ENCODE results near the gene CXorf66.
"Not testable (repeated sequence)": the region's sequence is repeated elsewhere in the genome, so short reads cannot be mapped to it uniquely, and the experiment has no call there.

Gene CXorf66, protein sequence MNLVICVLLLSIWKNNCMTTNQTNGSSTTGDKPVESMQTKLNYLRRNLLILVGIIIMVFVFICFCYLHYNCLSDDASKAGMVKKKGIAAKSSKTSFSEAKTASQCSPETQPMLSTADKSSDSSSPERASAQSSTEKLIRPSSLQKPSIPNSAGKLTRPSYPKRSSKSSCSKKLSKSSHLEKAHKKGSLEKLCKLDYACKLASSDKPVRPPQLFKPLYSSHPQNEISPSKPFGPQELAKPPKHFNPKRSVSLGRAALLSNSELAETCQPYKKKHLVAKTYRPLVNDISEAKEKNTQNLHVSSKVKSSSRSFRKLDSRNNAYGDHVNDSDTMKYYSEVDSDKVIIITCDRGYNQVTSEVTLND

DNA sequence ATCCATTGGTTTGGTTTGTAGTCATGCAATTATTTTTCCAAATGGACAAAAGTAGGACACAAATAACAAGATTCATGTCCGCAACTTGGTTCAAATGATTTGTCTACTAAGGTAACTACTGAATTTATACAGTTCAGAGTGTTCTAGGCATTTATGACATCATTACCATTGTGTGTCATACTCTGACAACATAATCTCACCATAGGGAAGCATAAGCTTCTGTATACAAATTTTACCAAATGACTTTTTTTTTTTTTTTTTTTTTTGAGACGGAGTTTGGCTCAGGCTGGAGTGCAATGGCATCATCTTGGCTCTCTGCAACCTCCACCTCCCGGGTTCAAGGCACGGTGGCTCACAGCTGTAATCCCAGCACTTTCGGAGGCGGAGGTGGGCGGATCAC is at the start of gene CXorf66:
Gene CXorf66 (minus strand): TSS at position 101 of the 400 bp plus-strand sequence. CDS start 25 bp downstream, at position 76.
- no peak for DNase-seq (ENCODE audit: low read depth)

DNA sequence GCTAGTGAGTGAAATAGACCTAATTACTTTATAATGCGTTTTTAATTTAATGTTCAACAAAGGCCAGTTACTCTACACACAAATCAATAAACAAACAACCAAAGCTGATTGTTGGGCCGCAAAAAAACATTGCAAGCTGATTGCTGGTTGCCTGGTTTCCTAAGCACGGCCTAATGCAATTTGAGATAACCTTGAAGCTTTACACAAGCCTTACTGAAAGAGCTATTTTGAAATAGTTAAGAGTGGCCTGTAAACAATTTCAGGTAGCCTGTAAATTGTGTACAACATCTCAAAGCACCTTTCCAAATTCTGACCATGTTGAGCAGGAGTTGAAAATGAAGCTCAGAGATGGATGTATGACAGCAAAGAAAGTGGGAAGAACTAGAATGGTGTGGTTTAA is 17.5 kb upstream of the CXorf66 start:
- no peak for DNase-seq (ENCODE audit: low read depth)

DNA sequence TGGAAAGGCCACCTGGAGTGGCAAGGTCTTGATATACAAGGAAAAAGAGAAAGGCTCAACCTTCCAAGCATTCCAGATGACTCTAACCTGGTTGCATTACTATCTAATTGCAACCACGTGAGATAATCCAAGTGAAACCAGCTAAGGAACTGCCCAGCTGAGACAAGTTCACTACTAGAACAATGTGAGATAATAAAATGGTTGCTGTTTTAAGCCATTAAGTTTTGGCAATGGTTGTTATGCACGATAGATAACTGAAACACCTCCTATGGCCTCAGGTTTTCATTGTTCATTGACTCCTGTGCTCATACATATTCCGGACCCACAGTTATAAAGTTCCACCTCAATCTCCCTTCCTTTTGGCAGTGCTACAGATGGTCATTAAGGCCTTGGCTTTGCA is 9.2 kb upstream of the CXorf66 start:
- no peak for DNase-seq (ENCODE audit: low read depth)

DNA sequence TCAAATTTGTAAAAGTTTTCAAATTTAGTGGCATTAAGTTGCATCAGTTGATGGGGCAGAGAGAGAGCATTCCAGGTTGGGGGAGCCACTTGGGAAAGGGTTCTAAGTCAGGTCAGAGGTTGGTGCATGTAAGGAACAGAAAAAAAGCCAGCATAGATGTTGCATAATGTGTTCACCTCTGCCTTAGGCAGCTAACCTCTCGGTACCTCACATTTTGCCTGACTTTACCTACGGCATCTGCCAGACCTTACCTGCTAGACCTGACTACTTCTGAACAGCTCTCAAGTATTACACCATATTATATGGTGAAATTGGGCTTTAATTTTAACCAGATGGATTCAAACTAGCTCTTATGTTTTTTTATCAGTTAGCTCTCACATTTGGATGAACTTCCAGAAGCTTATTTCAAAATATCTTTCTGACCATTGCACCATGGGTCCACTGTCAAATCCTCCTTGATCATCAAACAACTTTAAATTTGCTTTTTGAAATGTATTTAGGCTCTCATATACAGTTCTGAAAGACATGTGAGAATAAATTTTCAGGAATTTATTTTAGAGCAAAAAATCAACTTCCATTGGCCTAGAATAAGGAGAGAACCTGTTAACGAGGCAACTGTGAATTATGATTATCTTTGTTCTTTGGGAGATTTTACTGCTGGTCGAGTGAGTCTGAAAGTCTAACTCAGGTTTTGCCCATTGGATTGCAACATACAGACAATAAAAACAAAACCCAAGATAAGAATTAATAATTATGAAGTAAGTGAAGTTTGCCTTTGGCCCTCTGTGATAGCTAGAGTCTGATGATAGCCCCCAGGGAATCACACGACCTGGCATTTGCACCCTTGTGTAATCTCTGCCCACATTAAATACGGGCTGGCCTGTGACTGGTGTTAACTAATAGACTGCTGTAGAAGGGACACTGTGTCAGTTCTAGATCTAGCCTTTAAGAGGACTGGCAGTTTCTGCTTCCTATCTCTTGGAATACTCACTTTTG is 7.6 kb upstream of the CXorf66 start:
- DNase-seq (ENCODE audit: low read depth) = no peak

DNA sequence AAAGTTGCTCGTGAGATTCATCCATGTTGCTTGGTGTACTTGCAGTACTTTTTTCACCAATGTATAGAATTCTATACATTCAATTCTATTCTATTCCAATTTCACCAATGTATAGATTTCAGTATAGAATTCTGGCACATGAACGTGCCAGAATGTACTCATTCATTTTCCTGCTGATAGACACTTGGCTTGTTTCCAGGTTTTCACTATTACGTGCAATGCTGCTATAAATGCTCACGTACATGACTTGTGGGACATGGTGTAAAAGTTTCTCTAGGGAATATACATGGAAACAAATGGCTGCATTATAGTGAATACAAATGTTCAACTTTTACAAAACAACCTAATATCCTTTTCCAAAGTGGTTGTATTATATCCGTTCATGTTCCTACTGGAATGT is 6.8 kb upstream of the CXorf66 start:
- DNase-seq (ENCODE audit: low read depth) = no peak

DNA sequence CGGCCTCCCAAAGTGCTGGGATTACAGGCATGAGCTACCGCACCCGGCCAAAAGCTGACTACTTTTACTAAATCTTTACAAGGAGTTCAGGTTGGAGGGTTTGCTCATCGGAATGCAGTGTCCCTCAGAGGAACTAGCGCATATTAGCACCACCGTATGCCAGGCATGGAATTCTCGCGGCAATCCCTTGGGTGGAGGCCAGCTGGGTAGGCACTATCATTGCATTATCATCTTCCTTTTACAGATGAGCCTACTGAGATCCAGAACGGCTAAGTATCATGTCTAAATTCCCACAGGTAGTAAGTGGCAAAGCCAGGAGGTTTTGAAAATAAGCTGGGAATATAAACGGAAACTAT is 6.1 kb upstream of the CXorf66 start:
- no peak for DNase-seq (ENCODE audit: low read depth)

DNA sequence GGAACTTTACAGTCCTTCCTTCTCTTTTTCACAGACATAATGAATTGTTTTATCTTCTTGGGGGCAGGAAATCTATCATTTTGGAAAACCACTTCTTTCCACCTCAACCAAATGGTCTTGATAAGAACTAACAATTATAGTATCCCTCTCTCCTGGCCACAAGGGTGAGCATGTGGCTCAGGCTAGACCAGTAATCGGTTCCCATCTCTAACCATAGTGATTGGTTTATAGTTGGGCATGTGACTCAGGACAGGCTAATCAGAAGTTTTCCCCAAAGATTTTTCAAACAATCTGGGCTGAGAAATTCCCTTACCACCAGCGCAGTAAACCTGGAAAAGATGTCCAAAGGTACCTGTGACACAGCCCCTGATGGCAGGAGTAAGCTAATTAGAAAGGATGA is 4.0 kb upstream of the CXorf66 start:
- peak; percentile 3 for DNase-seq (ENCODE audit: low read depth)

DNA sequence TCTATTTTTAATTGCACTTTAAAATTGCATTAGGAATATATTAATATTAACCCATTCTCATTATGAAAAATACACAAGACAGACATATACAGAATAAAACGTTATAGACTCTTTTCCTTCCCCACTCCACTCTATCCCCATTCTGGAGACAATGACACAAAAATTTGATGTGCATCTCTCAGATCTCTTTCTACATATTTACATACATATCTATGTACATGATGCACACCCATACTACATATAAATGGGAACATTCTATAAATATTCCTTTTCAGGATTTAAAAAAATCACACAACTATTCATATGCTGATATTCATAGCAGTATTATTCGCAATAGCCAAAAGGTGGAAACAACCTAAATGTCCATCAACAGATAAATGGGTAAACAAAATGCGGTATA is 2.4 kb upstream of the CXorf66 start:
- no peak for DNase-seq (ENCODE audit: low read depth)

DNA sequence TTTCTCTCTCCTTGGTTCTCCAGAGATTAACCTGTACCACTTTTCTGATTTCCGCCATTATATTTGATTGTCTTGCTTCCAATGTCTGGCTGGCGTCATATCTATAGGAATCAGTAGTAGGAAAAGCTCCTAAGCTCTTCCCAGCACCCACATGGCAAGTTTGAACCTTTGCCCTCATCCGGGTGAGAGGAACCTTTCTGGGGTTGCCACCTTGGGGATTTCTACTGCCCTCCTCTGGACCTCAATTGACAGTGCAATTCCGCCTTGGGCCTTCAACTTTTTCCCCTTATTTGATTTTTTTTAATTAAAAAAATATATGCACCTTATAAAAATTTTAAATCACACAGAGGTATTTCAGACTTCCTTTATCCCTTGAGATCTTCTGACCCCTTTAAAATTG is 2.0 kb upstream of the CXorf66 start:
- peak; percentile 39 for DNase-seq (ENCODE audit: low read depth)

DNA sequence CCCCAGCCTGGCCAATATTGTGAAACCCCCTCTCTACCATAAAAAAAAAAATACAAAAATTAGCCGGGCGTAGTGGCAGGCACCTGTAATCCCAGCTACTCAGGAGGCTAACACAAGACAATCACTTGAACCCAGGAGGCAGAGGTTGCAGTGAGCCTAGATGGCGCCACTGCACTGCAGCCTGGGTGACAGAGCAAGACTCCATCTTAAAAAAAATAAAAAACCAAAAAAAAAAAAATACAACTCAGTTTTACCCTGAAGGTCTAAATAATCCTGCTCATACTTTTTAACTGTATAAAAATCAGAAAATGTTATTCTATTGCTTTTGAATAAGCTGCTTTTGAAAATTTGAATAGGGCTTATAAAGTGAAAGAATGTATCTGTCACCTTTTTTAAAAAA is 838 bp upstream of the CXorf66 start:
- not testable (repeated sequence) for DNase-seq (ENCODE audit: low read depth)

DNA sequence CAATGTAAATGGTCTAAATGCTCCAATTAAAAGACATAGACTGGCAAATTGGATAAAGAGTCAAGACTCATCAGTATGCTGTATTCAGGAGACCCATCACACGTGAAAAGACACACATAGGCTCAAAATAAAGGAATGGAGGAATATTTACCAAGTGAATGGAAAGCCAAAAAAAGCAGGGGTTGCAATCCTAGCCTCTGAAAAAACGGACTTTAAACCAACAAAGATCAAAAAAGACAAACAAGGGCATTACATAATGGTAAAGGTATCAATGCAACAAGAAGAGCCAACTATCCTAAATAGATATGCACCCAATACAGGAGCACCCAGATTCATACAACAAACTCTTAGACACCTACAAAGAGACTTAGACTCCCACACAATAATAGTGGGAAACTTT is 4.2 kb downstream of the CXorf66 start:
- not testable (repeated sequence) for DNase-seq (ENCODE audit: low read depth)

DNA sequence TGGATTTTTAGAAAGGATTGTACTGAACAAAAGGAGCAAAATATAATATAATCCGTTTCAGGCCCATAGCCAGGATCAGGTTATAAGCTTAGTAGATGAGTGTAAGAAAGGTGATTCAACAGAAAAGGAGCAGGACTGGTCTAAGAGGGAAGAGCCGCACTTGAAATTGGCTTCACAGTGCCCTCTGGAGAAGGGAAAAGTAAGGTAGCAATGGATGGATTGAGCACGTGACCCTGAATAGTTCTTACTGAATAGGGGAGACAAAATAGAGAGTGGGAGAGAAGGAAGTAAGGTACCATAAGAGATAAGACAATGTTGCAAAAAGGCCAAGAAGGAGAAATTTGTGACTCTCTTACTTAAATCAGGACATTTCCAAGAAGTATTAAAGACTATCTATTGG is 15.6 kb downstream of the CXorf66 start:
- peak; percentile 15 for DNase-seq (ENCODE audit: low read depth)

DNA sequence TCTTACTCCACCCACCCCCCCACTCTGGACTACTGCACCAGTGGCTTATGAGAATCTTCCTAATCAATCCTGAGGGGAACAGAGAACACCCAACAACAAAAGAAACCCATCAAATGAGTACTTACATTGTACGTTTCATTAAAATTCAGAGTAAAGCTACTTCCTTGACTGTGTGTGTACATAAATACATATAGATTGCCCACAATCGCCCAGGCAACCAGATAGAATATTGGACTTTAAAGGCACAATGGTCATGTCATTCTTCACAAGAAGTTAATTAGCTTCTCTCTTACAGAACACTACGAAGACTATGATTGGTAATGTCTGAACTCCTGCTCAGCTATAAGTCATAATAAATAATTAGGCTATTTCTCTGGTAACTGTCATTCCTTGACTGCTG is 20.2 kb downstream of the CXorf66 start:
- DNase-seq (ENCODE audit: low read depth) = no peak

DNA sequence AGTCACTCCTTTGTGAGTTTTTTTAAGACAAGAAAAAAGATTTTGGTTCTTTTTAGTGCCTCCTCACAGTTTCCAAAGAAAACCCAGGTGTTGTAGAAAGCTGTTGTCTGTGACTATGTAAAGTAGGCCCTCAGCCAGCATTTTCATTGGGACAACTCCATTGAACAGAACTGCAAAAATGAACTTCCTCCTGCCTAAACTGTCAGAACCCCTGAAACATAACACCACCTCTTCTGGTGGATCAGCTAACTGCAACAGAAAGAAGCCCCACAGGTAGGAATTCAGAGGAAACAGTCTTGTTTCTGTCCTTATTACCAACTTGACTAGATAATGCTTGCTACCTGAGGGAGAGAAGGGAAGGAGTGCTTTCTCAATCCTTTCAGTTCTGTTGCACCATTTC is 29.1 kb downstream of the CXorf66 start:
- no peak for DNase-seq (ENCODE audit: low read depth)

DNA sequence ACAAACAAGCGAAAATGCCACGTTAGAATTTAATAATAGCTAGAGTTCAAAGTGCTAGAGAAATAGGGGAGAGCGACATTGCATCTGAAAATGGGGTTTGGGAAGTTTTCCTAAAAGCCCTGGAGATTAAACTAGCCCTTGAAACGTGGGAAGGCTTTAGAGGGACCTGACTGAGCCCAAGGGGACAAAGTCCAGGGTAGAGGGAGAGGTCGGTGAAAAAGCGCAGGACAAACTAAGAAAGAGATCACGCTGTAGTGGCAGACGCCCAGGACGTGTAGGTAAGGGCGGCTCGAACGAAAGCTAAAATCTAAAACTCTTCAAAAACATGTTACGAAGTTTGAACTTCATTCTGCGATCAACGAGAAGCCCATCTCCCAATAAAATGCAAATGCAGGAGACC is 31.4 kb downstream of the CXorf66 start:
- DNase-seq (ENCODE audit: low read depth) = no peak

DNA sequence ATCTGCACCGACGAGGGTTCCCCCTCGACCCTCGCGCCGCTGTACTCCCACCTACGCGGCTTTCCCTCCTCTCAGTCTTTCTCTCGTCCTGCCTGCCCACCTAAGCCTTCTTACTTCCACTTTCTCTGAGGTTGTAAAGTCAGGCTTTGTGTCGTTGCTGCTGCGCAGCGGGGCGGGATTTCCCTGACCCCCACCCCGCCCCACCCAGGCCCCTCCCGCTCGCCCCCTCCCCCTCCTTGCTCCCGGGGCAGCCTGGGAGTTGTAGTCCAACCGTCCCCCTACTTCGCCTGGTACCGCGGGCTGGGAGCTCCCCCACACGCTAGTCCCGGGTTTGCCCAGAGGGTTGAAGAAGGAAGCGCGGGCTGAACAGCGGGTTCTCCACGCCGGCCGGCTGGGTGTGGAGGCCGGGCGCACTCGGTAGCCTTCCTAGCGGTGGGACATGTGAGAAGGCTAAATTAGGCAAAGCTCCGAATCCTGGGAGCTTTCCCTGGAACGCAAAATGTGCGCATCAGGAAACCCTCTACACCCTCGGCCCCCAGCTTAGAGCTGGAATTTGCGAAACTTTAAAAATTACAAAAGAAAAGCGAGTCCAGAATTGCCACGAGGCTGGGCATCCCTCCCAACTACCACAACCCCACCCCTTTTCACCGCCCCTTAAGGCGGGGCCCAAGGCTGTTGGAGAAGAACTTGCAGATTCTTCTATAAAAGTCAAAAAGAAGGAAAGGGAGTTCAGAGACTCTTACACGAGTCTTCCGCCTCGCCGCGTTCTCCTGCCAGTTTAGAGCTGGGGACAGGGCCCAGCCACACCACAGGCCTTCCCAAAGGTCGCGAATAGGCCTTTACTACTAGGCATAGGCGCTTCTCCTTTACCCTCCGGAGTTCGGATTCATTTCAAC is 32.2 kb downstream of the CXorf66 start, which contains the start of gene ATP11C:
Gene ATP11C (minus strand): TSS at position 153 of the 896 bp plus-strand sequence. CDS start 1,011 bp downstream, outside the sequence.
- peak; percentile 87 for DNase-seq (ENCODE audit: low read depth)

DNA sequence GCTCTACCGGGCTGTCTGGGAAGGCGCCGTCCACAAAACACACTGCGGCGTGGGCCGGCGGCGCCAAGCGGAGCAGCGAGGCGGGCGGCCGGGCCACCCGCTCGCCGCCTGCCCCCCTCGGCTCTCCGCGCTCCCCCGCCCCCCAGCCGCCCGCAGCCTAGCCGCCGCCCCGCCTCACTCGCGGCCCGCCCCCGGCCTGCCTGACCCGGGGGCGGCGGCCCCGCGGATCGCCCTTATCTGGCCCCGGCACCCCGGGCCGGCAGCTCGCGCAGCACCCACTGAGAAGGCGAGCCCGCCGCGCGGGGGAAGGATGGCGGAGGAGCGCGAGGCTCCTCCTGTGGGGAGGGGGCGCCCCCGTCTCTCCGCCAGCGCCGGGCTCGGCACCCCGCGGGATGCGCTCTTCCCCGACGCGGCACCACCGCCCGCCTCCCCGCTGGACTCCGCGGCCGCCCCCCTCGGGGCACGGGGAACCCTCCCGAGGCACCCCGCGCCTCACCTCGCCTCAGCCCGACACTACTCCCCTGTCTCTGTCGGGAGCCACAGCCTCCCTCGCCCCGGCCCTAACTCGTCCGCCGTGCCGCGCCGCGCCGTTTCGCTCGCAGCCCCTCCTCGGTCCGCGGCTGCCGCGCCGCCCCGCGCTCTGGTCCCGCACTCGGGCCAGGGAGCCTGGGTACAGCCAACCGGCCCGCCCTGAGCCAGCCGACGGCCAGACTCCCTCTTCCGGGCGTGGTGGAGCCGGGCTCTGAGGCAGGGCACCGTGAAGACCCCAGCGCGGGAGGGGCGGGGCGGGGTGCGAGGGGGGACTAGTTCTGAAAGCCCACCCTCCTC is 33.0 kb downstream of the CXorf66 start:
- DNase-seq (ENCODE audit: low read depth) = peak; percentile 50

DNA sequence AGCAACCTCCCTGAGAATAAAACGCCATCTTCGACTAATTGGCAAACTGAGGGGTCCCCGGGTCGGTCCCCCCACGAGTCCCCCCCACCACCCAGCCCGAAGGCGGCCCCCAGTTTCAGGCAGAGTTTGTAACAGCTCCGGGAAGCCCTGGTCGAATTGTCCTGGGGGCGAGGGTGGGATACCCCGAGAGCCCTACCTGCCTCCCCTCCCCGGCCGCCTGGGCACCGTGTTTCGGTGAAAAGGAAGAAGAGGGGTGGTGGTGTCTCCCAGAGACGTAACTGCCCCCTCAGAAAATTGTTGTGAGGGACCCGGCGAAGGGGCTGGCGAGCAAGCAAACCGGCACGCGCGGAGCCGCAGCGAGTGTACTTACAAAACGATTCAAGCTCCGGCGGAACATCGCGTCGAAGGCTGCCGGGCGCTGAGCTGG is 33.7 kb downstream of the CXorf66 start:
- no peak for DNase-seq (ENCODE audit: low read depth)

DNA sequence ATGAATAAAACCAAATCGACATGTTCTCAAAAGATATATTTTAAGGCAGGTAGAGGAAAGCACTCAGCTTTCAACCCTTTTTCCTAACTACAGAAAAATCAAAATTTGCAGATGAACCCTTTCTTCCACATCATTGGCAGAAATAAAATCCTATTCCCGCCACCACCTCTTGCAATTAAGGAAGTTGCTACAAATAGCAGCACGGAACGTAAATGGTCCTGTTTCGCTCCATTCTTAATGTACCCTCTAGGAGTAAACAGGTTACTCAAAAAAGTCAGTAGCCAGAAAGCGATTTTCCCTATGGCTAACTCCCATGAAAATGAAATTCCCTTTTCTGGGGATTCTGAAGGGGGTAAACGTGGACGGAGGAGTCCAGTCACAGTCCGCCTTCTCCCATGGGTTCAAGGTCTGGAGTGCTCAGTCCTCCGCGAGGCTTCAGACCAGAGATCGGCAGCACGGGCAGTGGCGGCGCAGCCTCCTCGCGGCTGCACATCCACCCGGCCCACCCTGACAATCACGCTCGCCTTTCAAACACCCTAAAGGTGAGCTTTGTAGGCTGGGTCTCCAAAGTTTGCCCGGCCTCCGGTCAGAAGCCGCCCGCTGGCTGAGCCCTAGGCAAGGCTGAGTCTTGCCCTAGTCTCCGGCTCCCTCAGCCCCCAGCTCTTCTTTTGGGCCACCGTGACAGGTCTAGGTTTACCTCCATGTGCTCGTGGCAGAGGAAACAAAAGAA is 34.2 kb downstream of the CXorf66 start:
- peak; percentile 35 for DNase-seq (ENCODE audit: low read depth)

DNA sequence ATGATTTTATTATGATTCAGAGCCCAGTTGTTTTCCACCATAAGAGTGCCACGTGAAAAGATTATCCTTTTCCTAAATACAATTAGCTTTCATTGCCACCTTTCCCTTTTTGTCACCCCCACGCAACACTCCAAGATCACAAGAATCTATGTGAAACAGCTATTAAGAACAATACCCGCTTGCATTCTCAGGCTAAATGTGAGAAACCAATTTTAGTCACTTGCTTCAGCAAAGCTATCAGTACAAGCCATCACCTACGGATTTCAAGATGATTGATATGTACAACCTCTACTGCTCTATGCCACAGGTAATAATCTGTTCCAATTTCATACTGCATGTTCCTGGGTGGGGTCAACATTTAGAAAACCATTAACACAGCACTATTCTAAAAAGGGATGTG is 34.9 kb downstream of the CXorf66 start:
- no peak for DNase-seq (ENCODE audit: low read depth)

Data from ELR (cell line).